K562 (cell line): ENCODE results near the gene ECSCR. TPM values are rescaled to one million over a fixed set of nuclear protein-coding genes. Genes with fewer than 3 reads are reported as not detected.

Source experiments
- ARHGAP35 ChIP-seq: fragments of 450-650 bp; IDR thresholded peaks from 2 replicates; pipeline ENCODE4 v1.6.1; 2018; ENCODE audit not compliant: partially characterized antibody
- BRD4 ChIP-seq: fragments of 200-600 bp; sonication (generic); IDR thresholded peaks from 2 replicates; pipeline ENCODE4 v1.6.1; 2017; ENCODE audit warnings: inconsistent platforms
- CHD1 ChIP-seq: fragments of 200-600 bp; sonication (generic); IDR thresholded peaks from one replicate; pipeline ENCODE4 v1.6.1; 2012; ENCODE audit warnings: mild to moderate bottlenecking, moderate library complexity, low read length, inconsistent platforms
- ELF4 ChIP-seq: fragments of 450-650 bp; formaldehyde crosslinking; IDR thresholded peaks from 2 replicates; pipeline ENCODE4 v1.4.0; 2022; ENCODE audit warnings: missing genetic modification characterization
- GABPA ChIP-seq: fragments of 200-800 bp; sonication (Bioruptor generic); conservative IDR thresholded peaks from 2 replicates; pipeline ENCODE4 v1.6.1; 2016; ENCODE audit warnings: low read depth, missing genetic modification characterization, missing compliant biosample characterization
- HOXB6 ChIP-seq: fragments of 250-450 bp; sonication (Bioruptor Pico); IDR thresholded peaks from 2 replicates; pipeline ENCODE4 v1.5.1; 2022; ENCODE audit warnings: mild to moderate bottlenecking, borderline replicate concordance
- NONO ChIP-seq, 2 experiments: fragments of 200-400 bp in 1 of 2; fragments of 450-650 bp in 1 of 2; formaldehyde crosslinking in 1 of 2; IDR thresholded peaks; 2 replicates each; pipeline ENCODE4 v1.6.1; 2017; ENCODE audit warnings: low read depth in 2 of 2, mild to moderate bottlenecking in 2 of 2, moderate library complexity in 2 of 2, low read length in 1 of 2
- PRMT5 ChIP-seq: sonication (generic); formaldehyde crosslinking; IDR thresholded peaks from 2 replicates; pipeline ENCODE4 v1.5.0; 2020; ENCODE audit warnings: missing genetic modification reagents
- PTTG1 ChIP-seq: fragments of 450-650 bp; IDR thresholded peaks from 2 replicates; pipeline ENCODE4 v1.6.1; 2016; ENCODE audit warnings: low read depth, mild to moderate bottlenecking, missing genetic modification characterization, missing compliant biosample characterization
- RBM25 ChIP-seq: fragments of 200-400 bp; formaldehyde crosslinking; IDR thresholded peaks from 2 replicates; pipeline ENCODE4 v1.6.1; 2018; ENCODE audit warnings: low read length, low read depth, moderate library complexity; ENCODE audit not compliant: severe bottlenecking
- SAFB ChIP-seq: fragments of 200-400 bp; formaldehyde crosslinking; IDR thresholded peaks from 2 replicates; pipeline ENCODE4 v1.6.1; 2017; ENCODE audit warnings: low read depth, low read length, borderline replicate concordance
- SP1 ChIP-seq: sonication (generic); formaldehyde crosslinking; IDR thresholded peaks from 2 replicates; pipeline ENCODE4 v1.8.1; 2022; ENCODE audit warnings: mild to moderate bottlenecking, missing genetic modification reagents
- TSC22D4 ChIP-seq: fragments of 450-650 bp; IDR thresholded peaks from 2 replicates; pipeline ENCODE4 v1.6.1; 2016; ENCODE audit warnings: missing genetic modification characterization, missing biosample characterization, control low read depth
- ZBTB43 ChIP-seq: sonication (generic); formaldehyde crosslinking; IDR thresholded peaks from 2 replicates; pipeline ENCODE4 v1.8.0; 2023; ENCODE audit warnings: mild to moderate bottlenecking, missing genetic modification reagents
- ZNF75A ChIP-seq: fragments of 450-650 bp; formaldehyde crosslinking; IDR thresholded peaks from 2 replicates; pipeline ENCODE4 v1.4.0; 2020; ENCODE audit warnings: mild to moderate bottlenecking
- polyA plus RNA-seq, 8 experiments: library from polyadenylated mRNA; depleted of rRNA in 4 of 8; stranded (reverse) in 5 of 8; unstranded in 3 of 8; fragments of >200 nt; fragmentation: Nextera tagmentation in 2 of 8; fragmentation: Illumina TruSeq in 1 of 8; extraction: Ambion mirVana in 2 of 8; extraction: Trizol in 1 of 8; gene quantifications; 2 replicates each; pipeline versions ENCODE4 v1.2.1 to v1.2.3, GENCODE V29; 2011 to 2014; ENCODE audit warnings: inconsistent platforms in 1 of 8, missing spikeins in 1 of 8
- total RNA-seq, 7 experiments: library from RNA; depleted of rRNA in 6 of 7; stranded (reverse); fragments of >200 nt in 6 of 7; fragmentation: Illumina TruSeq in 2 of 7; extraction: Trizol in 2 of 7; gene quantifications; 2 replicates each; pipeline versions ENCODE4 v1.2.1 to v1.2.3, GENCODE V29; 2011 to 2021; ENCODE audit warnings: low replicate concordance in 1 of 7
- TF ChIP-seq, protein P1 (sequence below): fragments of 450-650 bp; formaldehyde crosslinking; IDR thresholded peaks from 2 replicates; pipeline ENCODE4 v1.4.0; 2020; ENCODE audit warnings: mild to moderate bottlenecking, moderate library complexity
- TF ChIP-seq, protein P2 (sequence below): fragments of 450-650 bp; IDR thresholded peaks from 2 replicates; pipeline ENCODE4 v1.6.1; 2016; ENCODE audit warnings: antibody characterized with exemption
- TF ChIP-seq, protein P3 (sequence below), 2 experiments: fragments of 450-650 bp; IDR thresholded peaks; 2 replicates each; pipeline ENCODE4 v1.6.1; 2018; ENCODE audit warnings: mild to moderate bottlenecking in 2 of 2, low read depth in 1 of 2; ENCODE audit not compliant: partially characterized antibody in 2 of 2
- TF ChIP-seq, protein P4 (sequence below): fragments of 450-650 bp; formaldehyde crosslinking; IDR thresholded peaks from 2 replicates; pipeline ENCODE4 v1.4.0; 2022; ENCODE audit warnings: missing genetic modification characterization

Gene ECSCR
- total and polyA plus RNA-seq, 9 of the 15 experiments (the other 6 are each of a cell fraction or from before 2014, with no cell fraction given), result 0.10 to 0.25 (median 0.13) TPM; not detected in 6

DNA sequence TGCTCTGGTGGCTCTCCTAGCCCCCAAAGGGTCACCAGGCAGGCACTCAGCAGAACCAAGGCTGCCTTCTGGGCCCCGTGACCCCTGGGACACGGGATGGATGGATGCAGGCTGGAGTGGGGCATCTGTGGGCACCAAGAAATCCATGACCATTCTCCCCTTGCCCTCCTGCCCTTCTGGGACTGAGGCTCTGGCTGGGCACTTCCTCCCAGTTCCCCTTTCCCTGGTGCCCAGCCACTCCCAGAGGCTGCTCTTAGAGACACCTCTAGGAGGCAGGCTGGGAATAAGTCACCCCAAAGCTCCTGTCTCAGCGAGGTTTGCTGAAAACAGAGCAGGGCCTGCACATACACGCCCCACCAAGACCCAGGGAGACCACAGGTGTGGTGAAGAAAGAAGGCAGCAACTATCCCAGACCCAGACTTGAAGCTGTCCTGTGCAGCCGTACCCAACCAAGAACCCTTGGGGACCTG is 19.1 kb upstream of the ECSCR start (continued):
- no peak for TF ChIP-seq HOXB6 (CRISPR knock-in tag)
- TF ChIP-seq RBM25, result no peak
- TF ChIP-seq ELF4, result 0 out of 2 replicates have a peak, but pooled peaks have one; percentile 7
- no peak for TF ChIP-seq SAFB
- no peak for TF ChIP-seq BRD4
- TF ChIP-seq GABPA (tag), result no peak
- TF ChIP-seq, protein P1, sequence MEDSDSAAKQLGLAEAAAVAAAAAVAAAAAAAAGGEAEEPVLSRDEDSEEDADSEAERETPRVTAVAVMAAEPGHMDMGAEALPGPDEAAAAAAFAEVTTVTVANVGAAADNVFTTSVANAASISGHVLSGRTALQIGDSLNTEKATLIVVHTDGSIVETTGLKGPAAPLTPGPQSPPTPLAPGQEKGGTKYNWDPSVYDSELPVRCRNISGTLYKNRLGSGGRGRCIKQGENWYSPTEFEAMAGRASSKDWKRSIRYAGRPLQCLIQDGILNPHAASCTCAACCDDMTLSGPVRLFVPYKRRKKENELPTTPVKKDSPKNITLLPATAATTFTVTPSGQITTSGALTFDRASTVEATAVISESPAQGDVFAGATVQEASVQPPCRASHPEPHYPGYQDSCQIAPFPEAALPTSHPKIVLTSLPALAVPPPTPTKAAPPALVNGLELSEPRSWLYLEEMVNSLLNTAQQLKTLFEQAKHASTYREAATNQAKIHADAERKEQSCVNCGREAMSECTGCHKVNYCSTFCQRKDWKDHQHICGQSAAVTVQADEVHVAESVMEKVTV (CRISPR knock-in tag), result no peak
- TF ChIP-seq PTTG1 (tag), result no peak
- TF ChIP-seq, protein P2, sequence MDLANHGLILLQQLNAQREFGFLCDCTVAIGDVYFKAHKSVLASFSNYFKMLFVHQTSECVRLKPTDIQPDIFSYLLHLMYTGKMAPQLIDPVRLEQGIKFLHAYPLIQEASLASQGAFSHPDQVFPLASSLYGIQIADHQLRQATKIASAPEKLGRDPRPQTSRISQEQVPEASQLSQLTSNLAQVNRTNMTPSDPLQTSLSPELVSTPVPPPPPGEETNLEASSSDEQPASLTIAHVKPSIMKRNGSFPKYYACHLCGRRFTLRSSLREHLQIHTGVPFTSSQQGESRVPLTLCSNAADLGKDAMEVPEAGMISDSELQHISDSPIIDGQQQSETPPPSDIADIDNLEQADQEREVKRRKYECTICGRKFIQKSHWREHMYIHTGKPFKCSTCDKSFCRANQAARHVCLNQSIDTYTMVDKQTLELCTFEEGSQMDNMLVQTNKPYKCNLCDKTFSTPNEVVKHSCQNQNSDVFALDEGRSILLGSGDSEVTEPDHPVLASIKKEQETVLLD, result 0 out of 2 replicates have a peak, but pooled peaks have one; percentile 5
- TF ChIP-seq, protein P3, sequence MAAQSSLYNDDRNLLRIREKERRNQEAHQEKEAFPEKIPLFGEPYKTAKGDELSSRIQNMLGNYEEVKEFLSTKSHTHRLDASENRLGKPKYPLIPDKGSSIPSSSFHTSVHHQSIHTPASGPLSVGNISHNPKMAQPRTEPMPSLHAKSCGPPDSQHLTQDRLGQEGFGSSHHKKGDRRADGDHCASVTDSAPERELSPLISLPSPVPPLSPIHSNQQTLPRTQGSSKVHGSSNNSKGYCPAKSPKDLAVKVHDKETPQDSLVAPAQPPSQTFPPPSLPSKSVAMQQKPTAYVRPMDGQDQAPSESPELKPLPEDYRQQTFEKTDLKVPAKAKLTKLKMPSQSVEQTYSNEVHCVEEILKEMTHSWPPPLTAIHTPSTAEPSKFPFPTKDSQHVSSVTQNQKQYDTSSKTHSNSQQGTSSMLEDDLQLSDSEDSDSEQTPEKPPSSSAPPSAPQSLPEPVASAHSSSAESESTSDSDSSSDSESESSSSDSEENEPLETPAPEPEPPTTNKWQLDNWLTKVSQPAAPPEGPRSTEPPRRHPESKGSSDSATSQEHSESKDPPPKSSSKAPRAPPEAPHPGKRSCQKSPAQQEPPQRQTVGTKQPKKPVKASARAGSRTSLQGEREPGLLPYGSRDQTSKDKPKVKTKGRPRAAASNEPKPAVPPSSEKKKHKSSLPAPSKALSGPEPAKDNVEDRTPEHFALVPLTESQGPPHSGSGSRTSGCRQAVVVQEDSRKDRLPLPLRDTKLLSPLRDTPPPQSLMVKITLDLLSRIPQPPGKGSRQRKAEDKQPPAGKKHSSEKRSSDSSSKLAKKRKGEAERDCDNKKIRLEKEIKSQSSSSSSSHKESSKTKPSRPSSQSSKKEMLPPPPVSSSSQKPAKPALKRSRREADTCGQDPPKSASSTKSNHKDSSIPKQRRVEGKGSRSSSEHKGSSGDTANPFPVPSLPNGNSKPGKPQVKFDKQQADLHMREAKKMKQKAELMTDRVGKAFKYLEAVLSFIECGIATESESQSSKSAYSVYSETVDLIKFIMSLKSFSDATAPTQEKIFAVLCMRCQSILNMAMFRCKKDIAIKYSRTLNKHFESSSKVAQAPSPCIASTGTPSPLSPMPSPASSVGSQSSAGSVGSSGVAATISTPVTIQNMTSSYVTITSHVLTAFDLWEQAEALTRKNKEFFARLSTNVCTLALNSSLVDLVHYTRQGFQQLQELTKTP (IDR thresholded peaks at IDR 0.05; ENCODE audit: low read depth in 1 of 2, partially characterized antibody in 2 of 2), result peak in 1 of 2 experiments; percentile 14
- no peak for TF ChIP-seq TSC22D4 (tag)
- TF ChIP-seq CHD1, result peak; percentile 59
- TF ChIP-seq SP1, result no peak
- no peak for TF ChIP-seq PRMT5 (CRISPR knock-in tag)
- TF ChIP-seq ARHGAP35, result no peak
- TF ChIP-seq ZNF75A (CRISPR knock-in tag), result no peak
- TF ChIP-seq ZBTB43, result no peak
- TF ChIP-seq NONO (IDR thresholded peaks at IDR 0.05; ENCODE audit: low read depth in 2 of 2, low read length in 1 of 2), result no peak
- TF ChIP-seq, protein P4, sequence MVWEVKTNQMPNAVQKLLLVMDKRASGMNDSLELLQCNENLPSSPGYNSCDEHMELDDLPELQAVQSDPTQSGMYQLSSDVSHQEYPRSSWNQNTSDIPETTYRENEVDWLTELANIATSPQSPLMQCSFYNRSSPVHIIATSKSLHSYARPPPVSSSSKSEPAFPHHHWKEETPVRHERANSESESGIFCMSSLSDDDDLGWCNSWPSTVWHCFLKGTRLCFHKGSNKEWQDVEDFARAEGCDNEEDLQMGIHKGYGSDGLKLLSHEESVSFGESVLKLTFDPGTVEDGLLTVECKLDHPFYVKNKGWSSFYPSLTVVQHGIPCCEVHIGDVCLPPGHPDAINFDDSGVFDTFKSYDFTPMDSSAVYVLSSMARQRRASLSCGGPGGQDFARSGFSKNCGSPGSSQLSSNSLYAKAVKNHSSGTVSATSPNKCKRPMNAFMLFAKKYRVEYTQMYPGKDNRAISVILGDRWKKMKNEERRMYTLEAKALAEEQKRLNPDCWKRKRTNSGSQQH (CRISPR knock-in tag), result no peak
